HepG2 (cell line): ENCODE results near the gene ACSM2B. TPM values are rescaled to one million over a fixed set of nuclear protein-coding genes. Genes with fewer than 3 reads are reported as not detected.
"Not testable (repeated sequence)": the region's sequence is repeated elsewhere in the genome, so short reads cannot be mapped to it uniquely, and the experiment has no call there.

ENCODE experiments used
- ATAC-seq: fragments of 200-7000 bp; cut with Tn5 transposase; 3 replicates; pipeline ENCODE4 v1.9.1; 2020; ENCODE audit warnings: mild to moderate bottlenecking, moderate library complexity
- BruUV-seq: library from RNA; stranded (reverse); fragments of 400-500 nt; replicated peaks from 2 replicates; lab custom pipeline; 2021; lab: Mats Ljungman, UMichigan
- CTCF ChIA-PET: fragments of 300-600 bp; formaldehyde crosslinking; extraction: SDS; loops from one replicate; lab custom pipeline; 2021; ENCODE audit warnings: low total read pairs, inconsistent platforms, low intra/inter-chr PET ratio; lab: Yijun Ruan, JAX
- POLR2A ChIA-PET: fragments of 350-600 bp; sonication (Branson Sonifier 250); formaldehyde crosslinking; loops from one replicate; lab custom pipeline; 2020; ENCODE audit warnings: antibody characterized with exemption, inconsistent platforms; lab: Yijun Ruan, JAX
- DNase-seq: peaks from one replicate; pipeline ENCODE4 v3.0.0-alpha.2; 2015; ENCODE audit warnings: low spot score
- FAIRE-seq: peaks from 3 replicates; lab custom pipeline; 2011; peaks lifted over from hg19 to GRCh38; lab: Jason Lieb, UNC
- H2AFZ ChIP-seq: one replicate; pipeline ENCODE4 v1.6.1; 2011; ENCODE audit warnings: low read length, inconsistent platforms
- H3K27ac ChIP-seq: fragments of 300-600 bp; 3 replicates; pipeline ENCODE4 v1.8.0; 2011; ENCODE audit warnings: mixed run types, mild to moderate bottlenecking, mixed read lengths, low read length, inconsistent platforms; ENCODE audit not compliant: insufficient read depth; ENCODE audit errors: extremely low read length
- H3K27me3 ChIP-seq, 2 experiments: fragments of 200-600 bp in 1 of 2; 2 replicates in 1 of 2; 3 replicates in 1 of 2; pipeline versions ENCODE4 v1.6.0 to v1.8.0; 2011; ENCODE audit warnings: low read length in 2 of 2, mild to moderate bottlenecking in 2 of 2, moderate library complexity in 2 of 2, inconsistent platforms in 1 of 2; ENCODE audit not compliant: insufficient read depth in 2 of 2, control insufficient read depth in 1 of 2
- H3K36me3 ChIP-seq, 2 experiments: fragments of 200-600 bp in 1 of 2; replicated peaks in 1 of 2; 2 replicates in 1 of 2; 3 replicates in 1 of 2; pipeline versions ENCODE4 v1.5.1 to v1.8.0; 2011; ENCODE audit warnings: low read length in 2 of 2, inconsistent platforms in 1 of 2; ENCODE audit not compliant: insufficient read depth in 2 of 2, control insufficient read depth in 1 of 2
- H3K4me1 ChIP-seq: 2 replicates; pipeline ENCODE4 v1.5.1; 2012; ENCODE audit warnings: low read length, inconsistent platforms; ENCODE audit not compliant: insufficient read depth
- H3K4me2 ChIP-seq: 2 replicates; pipeline ENCODE4 v1.6.0; 2011; ENCODE audit warnings: low read depth, low read length, inconsistent platforms
- H3K4me3 ChIP-seq, 3 experiments: fragments of 200-600 bp in 1 of 3; sonication (generic), shearing (Covaris generic) in 1 of 3; replicated peaks in 1 of 3; 2 replicates each; pipeline ENCODE4 v1.5.1; 2011 to 2016; ENCODE audit warnings: low read length in 3 of 3, inconsistent platforms in 2 of 3, low read depth in 2 of 3, mild to moderate bottlenecking in 2 of 3, control low read depth in 1 of 3, mixed read lengths in 1 of 3; ENCODE audit not compliant: insufficient read depth in 1 of 3
- H3K79me2 ChIP-seq: one replicate; pipeline ENCODE4 v1.6.1; 2011; ENCODE audit warnings: low read length, inconsistent platforms; ENCODE audit not compliant: insufficient read depth
- H3K9ac ChIP-seq: 2 replicates; pipeline ENCODE4 v1.6.0; 2011; ENCODE audit warnings: mild to moderate bottlenecking, low read depth, low read length, inconsistent platforms; ENCODE audit not compliant: insufficient read depth
- H3K9me3 ChIP-seq: 2 replicates; pipeline ENCODE4 v1.5.1; 2012; ENCODE audit warnings: mild to moderate bottlenecking, low read length
- H4K20me1 ChIP-seq: 2 replicates; pipeline ENCODE4 v1.6.0; 2011; ENCODE audit warnings: inconsistent platforms, mild to moderate bottlenecking, low read length, moderate library complexity; ENCODE audit not compliant: insufficient read depth
- FOXA1 ChIP-seq, 2 experiments: fragments of 450-650 bp in 1 of 2; sonication (generic) in 1 of 2; formaldehyde crosslinking in 1 of 2; IDR thresholded peaks; 2 replicates each; pipeline versions ENCODE4 v1.4.0 to v1.6.1; 2016 to 2020; ENCODE audit warnings: missing genetic modification reagents in 1 of 2
- FOXA3 ChIP-seq: IDR thresholded peaks from 2 replicates; pipeline ENCODE4 v1.6.1; 2016; ENCODE audit warnings: missing genetic modification reagents, missing compliant biosample characterization
- RARA ChIP-seq: IDR thresholded peaks from 2 replicates; pipeline ENCODE4 v1.6.1; 2016; ENCODE audit warnings: missing genetic modification reagents, missing compliant biosample characterization
- RXRB ChIP-seq: IDR thresholded peaks from 2 replicates; pipeline ENCODE4 v1.6.1; 2016; ENCODE audit warnings: borderline replicate concordance, missing genetic modification reagents, missing compliant biosample characterization
- ZNF644 ChIP-seq: IDR thresholded peaks from 2 replicates; pipeline ENCODE4 v1.6.1; 2016; ENCODE audit warnings: low read depth
- WGBS: methylation state at CpG from one replicate; pipeline ENCODE4 v1.1.6; 2017; ENCODE audit warnings: low lambda C conversion rate; 5-methylcytosine and 5-hydroxymethylcytosine counted together
- in situ Hi-C: cut with HindIII; loops from 2 replicates; pipeline ENCODE4 v1.10.0; 2017; ENCODE audit warnings: low pct_unique_long_range_greater_than_20kb; ENCODE audit not compliant: extremely low pct_ligation_motif_present
- intact Hi-C: fragments of 100-400 bp; cut with micrococcal nuclease; formaldehyde crosslinking; loops from one replicate; pipeline ENCODE4 v1.10.0; 2022; ENCODE audit not compliant: unreplicated experiment
- polyA plus RNA-seq, 8 experiments: library from polyadenylated mRNA; depleted of rRNA in 3 of 8; stranded (reverse) in 7 of 8; unstranded in 1 of 8; fragments of >200 nt; fragmentation: Illumina TruSeq in 4 of 8; extraction: Trizol in 4 of 8; gene quantifications; 2 replicates each; pipeline versions ENCODE4 v1.2.1 to v1.2.3, GENCODE V29; 2011 to 2016; ENCODE audit warnings: low read depth in 4 of 8, missing spikeins in 1 of 8, mixed read lengths in 1 of 8; ENCODE audit not compliant: insufficient read depth in 1 of 8
- total RNA-seq, 5 experiments: library from RNA; depleted of rRNA; stranded (reverse); fragments of >200 nt; fragmentation: Illumina TruSeq; extraction: Trizol; gene quantifications; 2 replicates each; pipeline ENCODE4 v1.2.3, GENCODE V29; 2016; ENCODE audit warnings: low read depth in 1 of 5
- TF ChIP-seq, protein P1 (sequence below): sonication (generic); formaldehyde crosslinking; IDR thresholded peaks from 2 replicates; pipeline ENCODE4 v1.4.0; 2020; ENCODE audit warnings: missing genetic modification reagents, borderline replicate concordance
- TF ChIP-seq, protein P2 (sequence below): IDR thresholded peaks from 2 replicates; pipeline ENCODE4 v1.4.0; 2020; ENCODE audit warnings: mild to moderate bottlenecking, missing genetic modification reagents

ACSM2B gene
- total and polyA plus RNA-seq, 2 of the 13 experiments (the other 11 are each of a cell fraction or from before 2014, with no cell fraction given): 22.9 to 34.0 TPM

DNA sequence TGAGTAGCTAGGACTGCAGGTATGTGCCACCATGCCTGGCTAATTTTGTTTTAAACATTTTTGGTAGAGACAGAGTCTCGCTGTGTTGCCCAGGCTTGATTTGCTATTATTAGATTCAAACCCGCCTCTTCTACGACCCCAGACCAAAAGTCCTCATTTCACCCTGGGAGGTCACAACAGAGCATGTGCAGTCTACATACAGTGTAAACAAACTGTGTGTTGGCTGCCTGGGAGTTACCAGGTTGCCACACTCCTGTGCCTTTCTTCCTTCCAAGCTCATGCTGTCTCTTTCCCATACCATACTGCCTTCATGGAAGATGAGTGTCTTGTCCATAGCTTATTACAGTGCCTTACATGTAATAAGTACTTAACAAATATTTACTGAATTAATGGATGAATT lies 11.9 kb downstream of the ACSM2B start:
- ATAC-seq (peak; percentile 55), FAIRE-seq (peak; percentile 32)
- H3K4me2 ChIP-seq; H3K79me2 ChIP-seq; POLR2A ChIA-PET; H3K27ac ChIP-seq; H2AFZ ChIP-seq; H3K27me3 ChIP-seq; CTCF ChIA-PET; intact Hi-C loops; H3K9ac ChIP-seq; DNase-seq; H4K20me1 ChIP-seq; in situ Hi-C loops; H3K36me3 ChIP-seq; H3K4me3 ChIP-seq; BruUV-seq; TF ChIP-seq FOXA1 (IDR thresholded peaks at IDR 0.05): not testable (repeated sequence)
- H3K9me3 ChIP-seq: peaks cover 14% of the 10 kb centered on the region
- WGBS: 64% methylated on average over 2 of the region's 3 CpGs
- H3K4me1 ChIP-seq: peaks cover 24% of the 10 kb centered on the region
- TF ChIP-seq RXRB (CRISPR knock-in tag) (peak; percentile 15; the same call in 1 of the 2 replicates), FOXA1 (CRISPR knock-in tag; IDR thresholded peaks at IDR 0.05) (0 out of 2 replicates have a peak, but pooled peaks have one; percentile 10), FOXA3 (0 out of 2 replicates have a peak, but pooled peaks have one; percentile 33), RARA (CRISPR knock-in tag) (0 out of 2 replicates have a peak, but pooled peaks have one; percentile 18), ZNF644 (CRISPR knock-in tag) (0 out of 2 replicates have a peak, but pooled peaks have one; percentile 29)
- TF ChIP-seq, protein P1, sequence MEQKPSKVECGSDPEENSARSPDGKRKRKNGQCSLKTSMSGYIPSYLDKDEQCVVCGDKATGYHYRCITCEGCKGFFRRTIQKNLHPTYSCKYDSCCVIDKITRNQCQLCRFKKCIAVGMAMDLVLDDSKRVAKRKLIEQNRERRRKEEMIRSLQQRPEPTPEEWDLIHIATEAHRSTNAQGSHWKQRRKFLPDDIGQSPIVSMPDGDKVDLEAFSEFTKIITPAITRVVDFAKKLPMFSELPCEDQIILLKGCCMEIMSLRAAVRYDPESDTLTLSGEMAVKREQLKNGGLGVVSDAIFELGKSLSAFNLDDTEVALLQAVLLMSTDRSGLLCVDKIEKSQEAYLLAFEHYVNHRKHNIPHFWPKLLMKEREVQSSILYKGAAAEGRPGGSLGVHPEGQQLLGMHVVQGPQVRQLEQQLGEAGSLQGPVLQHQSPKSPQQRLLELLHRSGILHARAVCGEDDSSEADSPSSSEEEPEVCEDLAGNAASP: peak; percentile 74; the same call in 1 of the 2 replicates
- TF ChIP-seq, protein P2, sequence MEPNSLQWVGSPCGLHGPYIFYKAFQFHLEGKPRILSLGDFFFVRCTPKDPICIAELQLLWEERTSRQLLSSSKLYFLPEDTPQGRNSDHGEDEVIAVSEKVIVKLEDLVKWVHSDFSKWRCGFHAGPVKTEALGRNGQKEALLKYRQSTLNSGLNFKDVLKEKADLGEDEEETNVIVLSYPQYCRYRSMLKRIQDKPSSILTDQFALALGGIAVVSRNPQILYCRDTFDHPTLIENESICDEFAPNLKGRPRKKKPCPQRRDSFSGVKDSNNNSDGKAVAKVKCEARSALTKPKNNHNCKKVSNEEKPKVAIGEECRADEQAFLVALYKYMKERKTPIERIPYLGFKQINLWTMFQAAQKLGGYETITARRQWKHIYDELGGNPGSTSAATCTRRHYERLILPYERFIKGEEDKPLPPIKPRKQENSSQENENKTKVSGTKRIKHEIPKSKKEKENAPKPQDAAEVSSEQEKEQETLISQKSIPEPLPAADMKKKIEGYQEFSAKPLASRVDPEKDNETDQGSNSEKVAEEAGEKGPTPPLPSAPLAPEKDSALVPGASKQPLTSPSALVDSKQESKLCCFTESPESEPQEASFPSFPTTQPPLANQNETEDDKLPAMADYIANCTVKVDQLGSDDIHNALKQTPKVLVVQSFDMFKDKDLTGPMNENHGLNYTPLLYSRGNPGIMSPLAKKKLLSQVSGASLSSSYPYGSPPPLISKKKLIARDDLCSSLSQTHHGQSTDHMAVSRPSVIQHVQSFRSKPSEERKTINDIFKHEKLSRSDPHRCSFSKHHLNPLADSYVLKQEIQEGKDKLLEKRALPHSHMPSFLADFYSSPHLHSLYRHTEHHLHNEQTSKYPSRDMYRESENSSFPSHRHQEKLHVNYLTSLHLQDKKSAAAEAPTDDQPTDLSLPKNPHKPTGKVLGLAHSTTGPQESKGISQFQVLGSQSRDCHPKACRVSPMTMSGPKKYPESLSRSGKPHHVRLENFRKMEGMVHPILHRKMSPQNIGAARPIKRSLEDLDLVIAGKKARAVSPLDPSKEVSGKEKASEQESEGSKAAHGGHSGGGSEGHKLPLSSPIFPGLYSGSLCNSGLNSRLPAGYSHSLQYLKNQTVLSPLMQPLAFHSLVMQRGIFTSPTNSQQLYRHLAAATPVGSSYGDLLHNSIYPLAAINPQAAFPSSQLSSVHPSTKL (CRISPR knock-in tag): 0 out of 2 replicates have a peak, but pooled peaks have one; percentile 18
